Measurements from ENCODE around the gene MALL. TPM values are rescaled to one million over a fixed set of nuclear protein-coding genes. Genes with fewer than 3 reads are reported as not detected.
"Not testable (repeated sequence)": the region's sequence is repeated elsewhere in the genome, so short reads cannot be mapped to it uniquely, and the experiment has no call there.

MALL gene
- total RNA-seq, 2 experiments from 2014 or later: not detected

GRCh38 chr2:110037336-110037735 lies 78.3 kb downstream of the MALL start:
- H3K27ac Mint-ChIP-seq; H3K4me3 Mint-ChIP-seq; H3K9me3 Mint-ChIP-seq (ENCODE audit: low read depth); H3K27me3 Mint-ChIP-seq; H3K4me1 Mint-ChIP-seq; H3K36me3 Mint-ChIP-seq; ATAC-seq; CTCF ChIA-PET; DNase-seq: not testable (repeated sequence)

GRCh38 chr2:110035384-110035783 lies 80.2 kb downstream of the MALL start:
- H3K27me3 Mint-ChIP-seq; H3K4me3 Mint-ChIP-seq; CTCF ChIA-PET; H3K36me3 Mint-ChIP-seq; ATAC-seq; H3K4me1 Mint-ChIP-seq; H3K9me3 Mint-ChIP-seq (ENCODE audit: low read depth); DNase-seq; H3K27ac Mint-ChIP-seq: not testable (repeated sequence)

DNA sequence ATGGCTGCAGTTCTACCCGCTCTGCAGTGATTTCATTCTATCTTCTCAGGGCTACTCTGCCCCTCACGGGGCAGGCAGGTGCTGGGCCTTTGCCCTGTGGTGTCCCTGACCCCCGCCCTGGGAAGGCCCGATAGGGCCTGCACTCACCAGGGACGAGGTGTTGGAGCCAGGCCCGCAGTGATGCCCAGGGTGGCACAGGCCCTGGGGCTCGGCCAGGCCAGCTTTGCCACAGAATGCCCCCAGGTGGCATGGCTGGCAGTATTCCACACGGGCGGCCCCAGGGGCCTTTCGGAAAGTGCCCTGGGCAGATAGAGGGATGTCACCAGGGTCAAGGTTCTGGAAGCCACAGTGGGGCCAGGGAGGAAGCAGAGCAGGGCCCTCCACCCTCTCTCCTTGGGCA lies 80.7 kb downstream of the MALL start:
- H3K27ac Mint-ChIP-seq; H3K4me3 Mint-ChIP-seq; DNase-seq; H3K36me3 Mint-ChIP-seq; CTCF ChIA-PET; H3K4me1 Mint-ChIP-seq; H3K27me3 Mint-ChIP-seq; H3K9me3 Mint-ChIP-seq (ENCODE audit: low read depth); ATAC-seq: not testable (repeated sequence)

Small RNAs within 50 kb of the gene (microRNA-seq; reads per million reads assigned to microRNA genes)
- gene MIR4267 (not detected), gene MIR4436B1 (not detected)

Other genes starting within 250 kb of the MALL start
- gene LIMS3, start 217.1 kb downstream of the MALL start, total RNA-seq: under 1 TPM; 0.63 to 0.93 TPM
- under 1 TPM; 0.18 to 0.61 TPM for gene NPHP1, start 89.2 kb upstream of the MALL start, total RNA-seq
- gene MTLN, start 96.7 kb upstream of the MALL start, total RNA-seq: 10 to 100 TPM; 51.9 to 69.0 TPM

Data from activated CD8-positive, alpha-beta memory T cell treated with anti-CD3 and anti-CD28 coated beads, Interleukin-2, amount 10 ng/mL, durations not matched to agents 7 days and 5 days (primary cell).